HG02840 (cell line): ENCODE results near the gene LRP1B.
"Not testable (repeated sequence)": the region's sequence is repeated elsewhere in the genome, so short reads cannot be mapped to it uniquely, and the experiment has no call there.

Experiments
- ATAC-seq: cut with Tn5 transposase; IDR thresholded peaks from one replicate; pipeline ENCODE4 v1.9.1; 2021; ENCODE audit warnings: mild to moderate bottlenecking, moderate library complexity, moderate number of reproducible peaks; ENCODE audit not compliant: unreplicated experiment, low FRiP score

LRP1B gene

GRCh38 chr2:140472676-140473075 lies 1658.1 kb downstream of the LRP1B start:
- no peak for ATAC-seq

GRCh38 chr2:140465301-140465700 lies 1665.5 kb downstream of the LRP1B start:
- ATAC-seq = no peak

- ATAC-seq = no peak
These were observed 1667.8 kb downstream of the LRP1B start for GRCh38 chr2:140462990-140463389.

GRCh38 chr2:140457483-140457882 lies 1673.3 kb downstream of the LRP1B start:
- ATAC-seq = no peak

GRCh38 chr2:140455315-140455714 lies 1675.5 kb downstream of the LRP1B start:
- no peak for ATAC-seq

- no peak for ATAC-seq
These were observed 1676.1 kb downstream of the LRP1B start for GRCh38 chr2:140454717-140455116.

- no peak for ATAC-seq
These were observed 1679.5 kb downstream of the LRP1B start for GRCh38 chr2:140451324-140451723.

GRCh38 chr2:140442319-140442718 lies 1688.5 kb downstream of the LRP1B start:
- no peak for ATAC-seq

GRCh38 chr2:140440815-140441214 lies 1690.0 kb downstream of the LRP1B start:
- ATAC-seq = no peak

GRCh38 chr2:140436936-140437335 lies 1693.9 kb downstream of the LRP1B start:
- no peak for ATAC-seq

- ATAC-seq = not testable (repeated sequence)
These were observed 1703.8 kb downstream of the LRP1B start for GRCh38 chr2:140427033-140427432.

GRCh38 chr2:140424471-140424870 lies 1706.3 kb downstream of the LRP1B start:
- no peak for ATAC-seq

GRCh38 chr2:140422759-140423158 lies 1708.1 kb downstream of the LRP1B start:
- no peak for ATAC-seq

- ATAC-seq = no peak
These were observed 1713.3 kb downstream of the LRP1B start for GRCh38 chr2:140417504-140417903.

GRCh38 chr2:140416577-140416976 lies 1714.2 kb downstream of the LRP1B start:
- ATAC-seq = no peak

GRCh38 chr2:140415035-140415434 lies 1715.8 kb downstream of the LRP1B start:
- ATAC-seq = not testable (repeated sequence)

GRCh38 chr2:140410695-140411094 lies 1720.1 kb downstream of the LRP1B start:
- no peak for ATAC-seq

- no peak for ATAC-seq
These were observed 1729.8 kb downstream of the LRP1B start for GRCh38 chr2:140401056-140401455.

- no peak for ATAC-seq
These were observed 1738.0 kb downstream of the LRP1B start for GRCh38 chr2:140392824-140393223.

GRCh38 chr2:140384946-140385345 lies 1745.9 kb downstream of the LRP1B start:
- no peak for ATAC-seq

- ATAC-seq = no peak
These were observed 1747.0 kb downstream of the LRP1B start for GRCh38 chr2:140383781-140384180.

- ATAC-seq = no peak
These were observed 1754.1 kb downstream of the LRP1B start for GRCh38 chr2:140376686-140377085.

GRCh38 chr2:140363131-140363530 lies 1767.7 kb downstream of the LRP1B start:
- no peak for ATAC-seq
